Astrocyte of the cerebellum (primary cell): Measurements from ENCODE around the gene PRPSAP2.

ENCODE experiments used
- DNase-seq: peaks from one replicate; pipeline ENCODE4 v3.0.0-alpha.2; 2011; ENCODE audit warnings: low read depth
- H3K4me3 ChIP-seq: 2 replicates; pipeline ENCODE4 v1.5.1; 2011; ENCODE audit warnings: mild to moderate bottlenecking, low read depth, low read length, moderate library complexity
- CTCF ChIP-seq: IDR thresholded peaks from 2 replicates; pipeline ENCODE4 v1.5.1; 2012; ENCODE audit warnings: low read length, low read depth, moderate library complexity, mild to moderate bottlenecking; ENCODE audit errors: missing control alignments
- in situ Hi-C: cut with HindIII; loops from 2 replicates; pipeline ENCODE4 v1.10.0; 2017; ENCODE audit warnings: low sequenced_read_pairs

Gene PRPSAP2

GRCh38 chr17:18937981-18938691 lies 80.2 kb downstream of the PRPSAP2 start:
- no peak for TF ChIP-seq CTCF
- no peak overlapping the region for H3K4me3 ChIP-seq
- no peak for DNase-seq
- in situ Hi-C loops, result no loop called here

GRCh38 chr17:18938692-18939023 lies 80.7 kb downstream of the PRPSAP2 start:
- no peak for DNase-seq
- no peak for TF ChIP-seq CTCF
- in situ Hi-C loops, result no loop called here
- no peak overlapping the region for H3K4me3 ChIP-seq

GRCh38 chr17:18944646-18945045 lies 86.7 kb downstream of the PRPSAP2 start:
- no peak overlapping the region for H3K4me3 ChIP-seq
- TF ChIP-seq CTCF, result no peak
- in situ Hi-C loops, result no loop called here
- DNase-seq, result no peak

GRCh38 chr17:18946536-18946935 lies 88.6 kb downstream of the PRPSAP2 start:
- no peak overlapping the region for H3K4me3 ChIP-seq
- in situ Hi-C loops, result no loop called here
- no peak for DNase-seq
- TF ChIP-seq CTCF, result no peak

- TF ChIP-seq CTCF, result no peak
- H3K4me3 ChIP-seq, result no peak overlapping the region
- no peak for DNase-seq
- in situ Hi-C loops, result no loop called here
Observed at GRCh38 chr17:18947866-18948265, 89.9 kb downstream of the PRPSAP2 start.

- in situ Hi-C loops, result no loop called here
- DNase-seq, result no peak
- no peak overlapping the region for H3K4me3 ChIP-seq
- no peak for TF ChIP-seq CTCF
Observed at GRCh38 chr17:18948476-18949006, 90.6 kb downstream of the PRPSAP2 start.
